Right lobe of liver (tissue), 4 donors: ENCODE data around the gene HARS1.

Source experiments
- CTCF ChIP-seq, 4 donors: fragments of 200-600 bp in 3 of 4; fragments of 450-650 bp in 1 of 4; IDR thresholded peaks; one replicate each; pipeline versions ENCODE4 v1.5.1 to v1.8.0; 2016 to 2022; ENCODE audit warnings: antibody characterized with exemption in 4 of 4, mild to moderate bottlenecking in 2 of 4
- POLR2A ChIP-seq: fragments of 450-650 bp; IDR thresholded peaks from one replicate; pipeline ENCODE4 v1.6.1; 2017; ENCODE audit warnings: antibody characterized with exemption, mild to moderate bottlenecking
- donor health status: DM: no; HTN: no; CAD: no.
- donor health status: DM: no; HTN: no; CAD: no.
- donor health status: DM: no; HTN: yes; CAD: no.

- TF ChIP-seq CTCF (IDR thresholded peaks at IDR 0.05) (no peak), POLR2A (peak; percentile 56)
Measured at GRCh38 chr5:140700177-140701144, 9.3 kb upstream of the HARS1 start, which contains the start of gene ZMAT2.
